Activated T-cell treated with anti-CD3 and anti-CD28 coated beads, Interleukin-2, amount 50 U/mL, for 1 hour (primary cell): Measurements from ENCODE around the gene ANKRD16.
"Not testable (repeated sequence)": the region's sequence is repeated elsewhere in the genome, so short reads cannot be mapped to it uniquely, and the experiment has no call there.

Experiments
- DNase-seq: peaks from one replicate; pipeline ENCODE4 v3.0.0-alpha.2; 2020

ANKRD16 gene

GRCh38 chr10:5871596-5871995, 18.1 kb downstream of the ANKRD16 start:
- no peak for DNase-seq

DNA sequence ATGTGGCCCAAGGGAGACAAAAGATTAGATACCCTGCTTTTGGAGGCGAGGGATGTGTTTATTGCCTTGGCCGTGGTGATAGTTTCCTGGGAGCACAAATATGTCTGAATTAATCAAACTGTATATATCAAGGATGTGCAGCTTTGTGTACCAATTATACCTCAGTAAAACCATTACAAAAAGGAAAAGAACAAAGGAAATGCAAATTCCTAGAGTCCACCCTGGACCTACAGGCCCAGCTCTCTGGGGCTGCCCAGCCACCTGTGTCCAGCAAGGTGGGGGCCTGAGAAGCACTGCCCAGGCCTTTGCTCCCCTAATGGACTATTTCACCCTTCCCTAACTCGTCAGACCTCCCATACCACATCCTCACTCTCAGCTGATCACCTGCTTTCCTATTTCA, 20.5 kb downstream of the ANKRD16 start:
- DNase-seq: no peak

- DNase-seq: not testable (repeated sequence)
Observed at GRCh38 chr10:5868383-5868782, 21.3 kb downstream of the ANKRD16 start.

- DNase-seq: not testable (repeated sequence)
Observed at GRCh38 chr10:5867091-5867615, 22.5 kb downstream of the ANKRD16 start.

- DNase-seq: not testable (repeated sequence)
Observed at GRCh38 chr10:5866451-5867081, 23.1 kb downstream of the ANKRD16 start.

GRCh38 chr10:5862981-5863685, 26.6 kb downstream of the ANKRD16 start:
- DNase-seq: not testable (repeated sequence)

- no peak for DNase-seq
Observed at GRCh38 chr10:5862360-5862961, 27.2 kb downstream of the ANKRD16 start.

- no peak for DNase-seq
Observed at GRCh38 chr10:5860066-5860465, 29.6 kb downstream of the ANKRD16 start.

DNA sequence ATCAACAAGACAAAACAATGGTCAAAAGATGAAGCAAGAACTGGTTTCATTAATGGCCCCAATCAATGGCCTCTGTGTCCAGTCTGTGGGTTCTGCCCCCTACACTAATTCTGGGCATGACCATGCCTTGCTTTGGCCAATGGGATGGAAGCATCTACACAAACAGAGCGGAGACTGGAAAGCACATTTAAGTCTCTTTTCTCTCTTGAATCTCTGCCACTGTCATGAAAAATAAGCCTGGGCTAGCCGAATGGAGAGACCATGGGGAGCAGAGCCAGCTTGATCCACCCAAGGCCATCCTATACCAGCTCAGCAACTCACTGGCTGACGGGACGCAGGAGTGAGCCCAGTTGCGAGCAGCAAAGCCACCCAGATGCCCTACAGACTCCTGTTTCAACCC, 30.9 kb downstream of the ANKRD16 start:
- no peak for DNase-seq

DNA sequence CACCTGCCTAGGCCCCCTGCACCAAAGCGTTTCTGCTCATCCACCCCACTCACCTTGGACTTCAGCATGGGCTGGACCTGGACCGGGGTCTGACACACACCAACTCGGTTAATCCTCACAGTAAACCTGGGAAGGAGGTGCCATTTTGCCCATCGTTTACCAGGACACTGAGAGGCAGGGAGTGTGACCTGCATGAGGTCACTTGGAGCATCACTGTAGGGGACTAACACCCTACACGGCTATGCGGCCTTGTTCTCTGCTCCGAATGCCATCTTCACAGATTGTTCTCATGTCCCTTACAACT, 33.0 kb downstream of the ANKRD16 start:
- no peak for DNase-seq

DNA sequence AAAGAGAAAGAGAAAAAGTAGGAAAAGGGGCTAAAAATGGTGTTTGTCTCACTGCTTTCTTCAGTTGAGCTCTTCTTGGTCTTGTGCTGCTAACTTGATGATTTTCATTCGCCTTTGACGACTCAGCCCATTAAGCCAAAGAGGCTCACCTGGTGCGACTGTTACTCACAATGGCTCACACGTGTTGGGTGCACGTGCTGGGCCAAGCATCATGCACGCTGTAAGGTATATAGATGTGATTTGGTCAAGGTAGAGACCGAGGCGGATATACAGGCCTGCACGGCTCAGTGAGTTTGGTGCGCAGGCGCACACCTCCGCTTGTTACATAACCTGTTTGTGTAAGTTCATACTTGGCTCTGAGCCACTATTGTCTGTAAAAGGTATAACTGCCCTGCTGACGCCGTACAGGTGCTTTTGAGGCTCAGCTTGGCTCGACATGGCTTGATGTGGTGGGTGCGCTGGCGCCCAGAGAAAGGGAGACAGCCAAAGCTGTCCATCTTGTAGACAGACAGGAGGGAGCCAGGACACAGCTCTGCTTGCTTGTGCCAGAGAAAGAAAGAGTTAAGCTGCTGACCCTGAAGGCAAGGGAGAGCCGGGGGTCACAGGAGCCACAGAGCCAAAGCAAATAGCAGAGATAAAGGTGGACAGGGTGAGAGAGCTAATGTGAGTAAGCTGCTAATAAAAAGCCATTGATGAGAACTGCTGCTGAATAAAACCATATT, 33.6 kb downstream of the ANKRD16 start:
- DNase-seq: no peak

GRCh38 chr10:5854131-5854475, 35.6 kb downstream of the ANKRD16 start:
- DNase-seq: no peak

DNA sequence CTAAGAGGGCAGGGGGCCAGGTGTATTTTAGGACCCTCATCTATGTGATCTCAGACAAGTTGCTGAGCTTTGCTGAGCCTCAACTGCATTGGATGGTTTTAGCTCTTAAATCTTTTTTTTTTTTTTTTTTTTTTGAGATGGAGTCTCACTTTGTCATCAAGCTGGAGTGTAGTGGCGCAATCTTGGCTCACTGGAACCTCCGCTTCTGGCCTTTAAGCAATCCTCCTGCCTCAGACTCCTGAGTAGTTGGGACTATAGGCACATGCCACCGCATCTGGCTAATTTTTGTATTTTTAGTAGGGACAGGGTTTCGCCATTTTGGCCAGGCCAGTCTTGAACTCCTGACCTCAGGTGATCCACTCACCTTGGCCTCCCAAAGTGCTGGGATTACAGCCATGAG, 43.0 kb downstream of the ANKRD16 start:
- DNase-seq: not testable (repeated sequence)

- DNase-seq: no peak
Observed at GRCh38 chr10:5844345-5845055, 45.2 kb downstream of the ANKRD16 start.

DNA sequence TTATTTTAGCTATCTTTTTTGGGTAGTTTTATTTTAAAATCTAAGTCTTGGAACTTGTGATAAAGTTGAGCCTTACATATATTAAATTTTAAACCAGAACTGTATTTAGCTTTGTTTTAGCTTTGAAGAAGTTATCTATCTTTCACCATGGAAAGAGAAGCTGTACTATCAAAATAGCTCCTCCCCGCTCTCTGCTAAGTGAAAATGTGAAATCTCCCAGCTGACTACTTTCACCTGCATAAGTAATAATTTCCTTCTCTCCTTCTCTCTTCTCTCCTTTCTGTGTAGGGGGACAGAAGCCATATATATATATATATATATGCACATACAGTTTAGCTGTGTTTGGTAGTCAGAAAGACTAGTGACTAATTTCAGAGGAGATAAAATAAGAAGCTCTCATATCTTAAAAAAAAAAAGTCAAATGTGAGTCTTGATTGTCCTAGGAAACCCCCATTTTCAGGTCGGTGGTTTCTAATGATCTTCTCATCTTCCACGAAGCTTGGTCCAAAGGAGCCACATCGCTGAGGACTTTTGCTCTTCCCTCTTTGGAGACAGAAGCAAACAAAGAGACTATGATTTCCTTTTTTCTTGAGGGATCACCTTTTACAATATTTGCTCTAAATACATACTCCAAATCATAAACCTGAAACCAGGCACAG, 45.9 kb downstream of the ANKRD16 start:
- DNase-seq: no peak

DNA sequence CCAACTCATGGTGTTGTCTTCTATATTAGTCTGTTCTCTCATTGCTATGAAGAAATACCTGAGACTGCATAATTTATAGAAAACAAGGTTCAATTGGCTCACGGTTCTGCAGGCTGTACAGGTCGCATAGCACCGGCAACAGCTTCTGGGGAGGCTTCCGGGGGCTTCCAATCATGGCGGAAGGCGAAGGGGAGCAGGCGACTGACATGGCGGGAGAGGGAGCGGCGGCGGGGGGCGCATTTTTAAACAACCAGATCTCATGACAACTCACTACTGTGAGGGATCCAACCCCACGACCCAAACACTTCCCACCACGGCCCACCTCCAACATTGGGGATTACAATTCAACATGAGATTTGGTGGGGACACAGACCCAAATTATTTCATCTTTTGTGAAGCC, 47.7 kb downstream of the ANKRD16 start:
- no peak for DNase-seq

- DNase-seq: no peak
Observed at GRCh38 chr10:5840314-5841307, 49.1 kb downstream of the ANKRD16 start.

DNA sequence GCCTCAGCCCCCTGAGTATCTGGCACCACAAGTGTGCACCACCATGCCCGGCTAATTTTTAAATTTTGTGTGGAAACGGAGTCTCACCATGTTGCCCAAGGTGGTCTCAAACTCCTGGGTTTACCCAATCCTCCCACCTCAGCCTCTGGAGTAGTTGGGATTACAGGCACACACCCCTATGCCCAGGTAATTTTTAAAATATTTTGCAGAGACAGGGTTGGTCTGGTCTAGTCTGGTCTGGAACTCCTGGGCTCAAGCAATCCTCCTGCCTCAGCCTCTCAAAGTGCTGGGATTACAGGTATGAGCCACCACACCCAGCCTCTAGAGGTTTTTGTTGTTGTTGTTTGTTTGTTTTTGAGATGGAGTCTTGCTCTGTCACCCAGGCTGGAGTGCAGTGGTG, 53.5 kb downstream of the ANKRD16 start:
- DNase-seq: not testable (repeated sequence)

- no peak for DNase-seq
Observed at GRCh38 chr10:5835446-5836095, 54.1 kb downstream of the ANKRD16 start.

GRCh38 chr10:5833814-5834213, 55.9 kb downstream of the ANKRD16 start:
- DNase-seq: no peak

DNA sequence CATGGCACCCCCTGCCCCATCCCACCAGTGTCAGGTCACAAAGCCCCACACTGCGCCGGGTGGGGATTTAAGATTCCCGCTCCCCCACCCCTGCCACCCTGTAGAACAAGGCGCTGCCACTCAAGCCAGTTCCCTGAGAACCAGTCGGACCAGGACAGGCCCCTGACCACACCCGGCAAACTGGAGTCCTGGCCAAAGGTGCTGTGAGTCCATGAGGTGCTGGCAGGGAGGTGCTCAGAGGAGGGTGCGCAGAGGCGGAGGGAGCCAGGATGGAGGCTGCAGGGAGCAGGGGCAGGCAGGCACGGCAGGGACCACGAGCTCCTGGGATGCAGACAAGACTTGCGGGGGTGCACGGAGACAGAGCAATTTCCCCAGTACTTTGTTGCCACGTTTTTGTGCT, 56.7 kb downstream of the ANKRD16 start:
- DNase-seq: no peak
